HCT116 (cell line): ENCODE results near the gene MUC4. TPM values are rescaled to one million over a fixed set of nuclear protein-coding genes. Genes with fewer than 3 reads are reported as not detected.

ENCODE experiments used
- ATAC-seq: fragments of 200-7000 bp; cut with Tn5 transposase; 2 replicates; pipeline ENCODE4 v1.9.1; 2020; ENCODE audit warnings: mild to moderate bottlenecking, moderate library complexity
- BruUV-seq: library from RNA; stranded (reverse); fragments of 400-500 nt; replicated peaks from 2 replicates; lab custom pipeline; 2021; lab: Mats Ljungman, UMichigan
- CTCF ChIA-PET: fragments of 300-600 bp; sonication (Branson Sonifier 250); formaldehyde crosslinking; loops from one replicate; lab custom pipeline; 2021; ENCODE audit warnings: antibody characterized with exemption; lab: Charles Lee
- POLR2A ChIA-PET: fragments of 300-600, 350-600 bp; sonication (Branson Sonifier 250); formaldehyde crosslinking; loops from one replicate; lab custom pipeline; 2021; ENCODE audit warnings: antibody characterized with exemption; lab: Charles Lee
- RAD21 ChIA-PET, 2 experiments: fragments of 300-600 bp; sonication (Branson Sonifier 250); formaldehyde crosslinking; loops; one replicate each; lab custom pipeline; 2023; ENCODE audit warnings: low total read pairs in 2 of 2; ENCODE audit not compliant: uncharacterized antibody in 2 of 2, unreplicated experiment in 2 of 2, low non-redundant PET in 1 of 2; lab: Charles Lee
- DNase-seq: peaks from one replicate; pipeline ENCODE4 v3.0.0-alpha.2; 2010; ENCODE audit warnings: low read depth, low spot score
- H2AFZ ChIP-seq: fragments of 200-600 bp; shearing (Covaris generic), sonication (generic); 2 replicates; pipeline ENCODE4 v1.6.1; 2017; ENCODE audit warnings: low read depth, mixed run types, mixed read lengths, antibody characterized with exemption, low read length; ENCODE audit not compliant: poor library complexity, severe bottlenecking
- H3K27ac ChIP-seq: 2 replicates; pipeline ENCODE4 v1.5.1; 2012; ENCODE audit warnings: low read depth, low read length
- H3K27me3 ChIP-seq: fragments of 200-600 bp; sonication (generic); 2 replicates; pipeline ENCODE4 v1.6.1; 2016; ENCODE audit warnings: mixed run types, low read length, mixed read lengths; ENCODE audit not compliant: insufficient read depth
- H3K36me3 ChIP-seq, 2 experiments: fragments of 200-500 bp in 1 of 2; fragments of 200-600 bp in 1 of 2; sonication (Bioruptor generic) in 1 of 2; sonication (generic) in 1 of 2; 2 replicates each; pipeline versions ENCODE4 v1.5.1 to v1.6.1; 2014 to 2016; ENCODE audit warnings: low read length in 2 of 2, inconsistent platforms in 1 of 2, mixed read lengths in 1 of 2, mixed run types in 1 of 2; ENCODE audit not compliant: insufficient read depth in 2 of 2, control insufficient read depth in 1 of 2
- H3K4me1 ChIP-seq, 2 experiments: fragments of 200-600 bp in 1 of 2; sonication (generic) in 1 of 2; 2 replicates each; pipeline versions ENCODE4 v1.5.1 to v1.6.1; 2012 to 2017; ENCODE audit warnings: low read length in 2 of 2, inconsistent platforms in 1 of 2, mild to moderate bottlenecking in 1 of 2, mixed read lengths in 1 of 2, mixed run types in 1 of 2, moderate library complexity in 1 of 2; ENCODE audit not compliant: insufficient read depth in 2 of 2, control insufficient read depth in 1 of 2
- H3K4me2 ChIP-seq: fragments of 200-600 bp; sonication (generic); 2 replicates; pipeline ENCODE4 v1.6.1; 2017; ENCODE audit warnings: mixed run types, low read length, mixed read lengths
- H3K4me3 ChIP-seq, 2 experiments: fragments of 200-600 bp in 1 of 2; sonication (generic) in 1 of 2; replicated peaks in 1 of 2; 2 replicates each; pipeline ENCODE4 v1.5.1; 2011 to 2016; ENCODE audit warnings: low read length in 2 of 2, control low read depth in 1 of 2, low read depth in 1 of 2, mild to moderate bottlenecking in 1 of 2, mixed read lengths in 1 of 2, mixed run types in 1 of 2
- H3K79me2 ChIP-seq: fragments of 200-600 bp; sonication (generic); 2 replicates; pipeline ENCODE4 v1.6.1; 2017; ENCODE audit warnings: mild to moderate bottlenecking, mixed run types, low read length, moderate library complexity, mixed read lengths; ENCODE audit not compliant: insufficient read depth
- H3K9ac ChIP-seq: fragments of 200-600 bp; sonication (generic); 2 replicates; pipeline ENCODE4 v1.6.1; 2016; ENCODE audit warnings: low read length, mixed read lengths
- H3K9me2 ChIP-seq: fragments of 200-600 bp; sonication (generic), shearing (Covaris generic); 2 replicates; pipeline ENCODE4 v1.6.1; 2017; ENCODE audit warnings: mixed run types, mild to moderate bottlenecking, moderate library complexity; ENCODE audit not compliant: insufficient read depth
- H3K9me3 ChIP-seq, 2 experiments: fragments of 200-500 bp in 1 of 2; fragments of 200-600 bp in 1 of 2; sonication (Bioruptor generic) in 1 of 2; sonication (generic) in 1 of 2; 2 replicates each; pipeline ENCODE4 v1.6.1; 2014 to 2017; ENCODE audit warnings: low read length in 2 of 2, mixed read lengths in 2 of 2, inconsistent platforms in 1 of 2, low read depth in 1 of 2, mild to moderate bottlenecking in 1 of 2, mixed run types in 1 of 2, moderate library complexity in 1 of 2; ENCODE audit not compliant: control insufficient read depth in 1 of 2, insufficient read depth in 1 of 2
- H4K20me1 ChIP-seq: fragments of 200-600 bp; sonication (generic), shearing (Covaris generic); 2 replicates; pipeline ENCODE4 v1.6.1; 2017; ENCODE audit warnings: mixed run types, mild to moderate bottlenecking, moderate library complexity; ENCODE audit not compliant: insufficient read depth
- ATF3 ChIP-seq: IDR thresholded peaks from 2 replicates; pipeline ENCODE4 v1.6.1; 2012
- CBX3 ChIP-seq: IDR thresholded peaks from 2 replicates; pipeline ENCODE4 v1.6.1; 2012; ENCODE audit warnings: low read depth
- CTCF ChIP-seq, 3 experiments: fragments of 200-600 bp in 1 of 3; sonication (generic) in 1 of 3; IDR thresholded peaks in 2 of 3; conservative IDR thresholded peaks in 1 of 3; 2 replicates each; pipeline ENCODE4 v1.5.1; 2012 to 2017; ENCODE audit warnings: low read depth in 2 of 3, low read length in 2 of 3, antibody characterized with exemption in 1 of 3, borderline replicate concordance in 1 of 3, control low read depth in 1 of 3, mild to moderate bottlenecking in 1 of 3, mixed read lengths in 1 of 3, mixed run types in 1 of 3, moderate library complexity in 1 of 3; ENCODE audit not compliant: insufficient read depth in 1 of 3
- EZH2 ChIP-seq: fragments of 200-600 bp; sonication (generic); IDR thresholded peaks from 2 replicates; pipeline ENCODE4 v1.6.1; 2017; ENCODE audit warnings: antibody characterized with exemption, mixed run types
- EZH2phosphoT487 ChIP-seq: fragments of 200-600 bp; IDR thresholded peaks from 2 replicates; pipeline ENCODE4 v1.6.1; 2018; ENCODE audit warnings: antibody characterized with exemption, borderline replicate concordance
- FOSL1 ChIP-seq: IDR thresholded peaks from 2 replicates; pipeline ENCODE4 v1.6.1; 2012; ENCODE audit warnings: low read depth
- JUND ChIP-seq: IDR thresholded peaks from 2 replicates; pipeline ENCODE4 v1.6.1; 2012
- MAX ChIP-seq: IDR thresholded peaks from 2 replicates; pipeline ENCODE4 v1.6.1; 2012
- POLR2A ChIP-seq: IDR thresholded peaks from 2 replicates; pipeline ENCODE4 v1.7.0; 2011; ENCODE audit warnings: borderline replicate concordance; ENCODE audit not compliant: insufficient read depth, insufficient read length; ENCODE audit errors: extremely low read depth
- POLR2AphosphoS5 ChIP-seq: IDR thresholded peaks from 2 replicates; pipeline ENCODE4 v1.6.1; 2011; ENCODE audit warnings: mild to moderate bottlenecking, low read depth, low read length, moderate library complexity
- SIN3A ChIP-seq: IDR thresholded peaks from 2 replicates; pipeline ENCODE4 v1.6.1; 2012; ENCODE audit warnings: low read depth
- SP1 ChIP-seq: IDR thresholded peaks from 2 replicates; pipeline ENCODE4 v1.6.1; 2012; ENCODE audit warnings: low read depth
- SRF ChIP-seq: IDR thresholded peaks from 2 replicates; pipeline ENCODE4 v1.6.1; 2012; ENCODE audit warnings: low read depth
- TCF7L2 ChIP-seq: IDR thresholded peaks from 2 replicates; pipeline ENCODE4 v1.7.0; 2011; ENCODE audit warnings: borderline replicate concordance, inconsistent platforms; ENCODE audit not compliant: insufficient read depth, insufficient read length; ENCODE audit errors: extremely low read depth
- YY1 ChIP-seq: IDR thresholded peaks from 2 replicates; pipeline ENCODE4 v1.6.1; 2011; ENCODE audit warnings: low read length, low read depth, moderate library complexity, mild to moderate bottlenecking; ENCODE audit not compliant: insufficient replicate concordance; ENCODE audit errors: extremely low read depth
- ZBTB33 ChIP-seq: IDR thresholded peaks from 2 replicates; pipeline ENCODE4 v1.6.1; 2011; ENCODE audit warnings: mild to moderate bottlenecking, low read length, moderate library complexity; ENCODE audit not compliant: insufficient replicate concordance; ENCODE audit errors: extremely low read depth
- ZFX ChIP-seq: fragments of 450-650 bp; IDR thresholded peaks from 2 replicates; pipeline ENCODE4 v1.6.1; 2017
- ZNF274 ChIP-seq: fragments of 200-500 bp; sonication (Bioruptor generic); IDR thresholded peaks from 2 replicates; pipeline ENCODE4 v1.6.1; 2014; ENCODE audit warnings: mild to moderate bottlenecking, low read depth, low read length, inconsistent platforms
- intact Hi-C: fragments of 100-400 bp; cut with micrococcal nuclease; formaldehyde crosslinking; loops from 2 replicates; pipeline ENCODE4 v1.10.0; 2022
- total RNA-seq: library from RNA; stranded (reverse); gene quantifications from one replicate; pipeline ENCODE4 v1.2.1, GENCODE V29; 2021; ENCODE audit not compliant: unreplicated experiment

The MUC4 gene
- total RNA-seq, 1 experiment from 2014 or later, result 0.64 TPM

GRCh38 chr3:195699860-195700259, 111.9 kb downstream of the MUC4 start:
- H3K9me3 ChIP-seq, result no peaks in the 10 kb centered on the region
- ChIA-PET CTCF (no interaction called here), POLR2A (interaction anchor here (0.5 kb wide), 1 partner anchor 384 kb away, joined by 4 read pairs; no protein-coding TSS in a partner anchor), RAD21 (no interaction called here)
- BruUV-seq, result no TSS peak
- H3K79me2 ChIP-seq, result no peaks in the 10 kb centered on the region
- no peak overlapping the region for H3K4me3 ChIP-seq
- no peak overlapping the region for H3K9ac ChIP-seq
- peaks cover 0 to 17% of the 10 kb centered on the region in 2 experiments; a peak in 2 of 4 replicates for H3K4me1 ChIP-seq
- H3K9me2 ChIP-seq, result no peaks in the 10 kb centered on the region
- no peak overlapping the region for H3K4me2 ChIP-seq
- TF ChIP-seq EZH2phosphoT487, result no peak
- no peak for TF ChIP-seq TCF7L2
- no peak for TF ChIP-seq SP1
- no peaks in the 10 kb centered on the region for H3K36me3 ChIP-seq
- no peak overlapping the region for H2AFZ ChIP-seq
- DNase-seq, result no peak
- no peak for ATAC-seq
- H3K27ac ChIP-seq, result no peak overlapping the region
- no peaks in the 10 kb centered on the region for H3K27me3 ChIP-seq
- intact Hi-C loops, result no loop called here
- H4K20me1 ChIP-seq, result no peaks in the 10 kb centered on the region

- Histone ChIP-seq H3K4me1 (peaks cover 0 to 17% of the 10 kb centered on the region in 2 experiments; a peak in 2 of 4 replicates), H3K79me2 (no peaks in the 10 kb centered on the region), H3K9me2 (no peaks in the 10 kb centered on the region), H3K36me3 (no peaks in the 10 kb centered on the region), H3K4me3 (no peak overlapping the region), H3K4me2 (no peak overlapping the region), H3K9ac (no peak overlapping the region), H4K20me1 (no peaks in the 10 kb centered on the region), H2AFZ (no peak overlapping the region), H3K9me3 (no peaks in the 10 kb centered on the region), H3K27ac (no peak overlapping the region), H3K27me3 (no peaks in the 10 kb centered on the region)
- DNase-seq, result no peak
- intact Hi-C loops, result no loop called here
- no peak for ATAC-seq
- CTCF ChIA-PET, result no interaction called here
- no TSS peak for BruUV-seq
- POLR2A ChIA-PET, result interaction anchor here (0.5 kb wide), 1 partner anchor 385 kb away, joined by 4 read pairs; no protein-coding TSS in a partner anchor
- RAD21 ChIA-PET, result no interaction called here
- TF ChIP-seq MAX, result no peak
- no peak for TF ChIP-seq POLR2AphosphoS5
- no peak for TF ChIP-seq SRF
- TF ChIP-seq JUND, result no peak
- no peak for TF ChIP-seq ZNF274
- TF ChIP-seq EZH2, result no peak
- TF ChIP-seq CBX3, result no peak
- no peak for TF ChIP-seq TCF7L2
- no peak for TF ChIP-seq FOSL1
- no peak for TF ChIP-seq POLR2A
- TF ChIP-seq CTCF (IDR thresholded peaks at IDR 0.05 in 2 of 3, conservative IDR thresholded peaks at IDR 0.05 in 1 of 3; ENCODE audit: borderline replicate concordance in 1 of 3, insufficient read depth in 1 of 3, low read depth in 2 of 3, low read length in 2 of 3), result no peak
- TF ChIP-seq ZFX, result no peak
- no peak for TF ChIP-seq ATF3
- no peak for TF ChIP-seq SIN3A
- no peak for TF ChIP-seq ZBTB33
- TF ChIP-seq YY1, result no peak
Measured at GRCh38 chr3:195699388-195699771, 112.3 kb downstream of the MUC4 start.
